Right lobe of liver (tissue), 4 donors: Measurements from ENCODE around the gene RARG.

Source experiments
- CTCF ChIP-seq, 4 donors: fragments of 200-600 bp in 3 of 4; fragments of 450-650 bp in 1 of 4; IDR thresholded peaks; one replicate each; pipeline versions ENCODE4 v1.5.1 to v1.8.0; 2016 to 2022; ENCODE audit warnings: antibody characterized with exemption in 4 of 4, mild to moderate bottlenecking in 2 of 4
- POLR2A ChIP-seq: fragments of 450-650 bp; IDR thresholded peaks from one replicate; pipeline ENCODE4 v1.6.1; 2017; ENCODE audit warnings: antibody characterized with exemption, mild to moderate bottlenecking
- donor health status: DM: no; HTN: no; CAD: no.
- donor health status: DM: no; HTN: no; CAD: no.
- donor health status: DM: no; HTN: yes; CAD: no.

- no peak for TF ChIP-seq CTCF (IDR thresholded peaks at IDR 0.05)
- TF ChIP-seq POLR2A, result peak; percentile 83
Observed at GRCh38 chr12:53180220-53180930, 51.6 kb downstream of the RARG start, which contains the start of the genes CSAD and ZNF740.
